WERI-Rb-1 (cell line): ENCODE measurements around the gene SAP30BP.
"Not testable (repeated sequence)": the region's sequence is repeated elsewhere in the genome, so short reads cannot be mapped to it uniquely, and the experiment has no call there.

Experiments
- DNase-seq: peaks from one replicate; pipeline ENCODE4 v3.0.0-alpha.2; 2020
- H3K27ac ChIP-seq: fragments of 250-450 bp; sonication (Bioruptor Pico); 2 replicates; pipeline ENCODE4 v1.5.1; 2020; ENCODE audit warnings: mild to moderate bottlenecking, moderate library complexity
- H3K27me3 ChIP-seq: fragments of 250-450 bp; sonication (Bioruptor Pico); 2 replicates; pipeline ENCODE4 v1.5.1; 2021; ENCODE audit warnings: mild to moderate bottlenecking, low read depth, moderate library complexity; ENCODE audit not compliant: insufficient read depth, severe bottlenecking
- H3K36me3 ChIP-seq: fragments of 250-450 bp; sonication (Bioruptor Pico); 2 replicates; pipeline ENCODE4 v1.5.1; 2020; ENCODE audit warnings: mild to moderate bottlenecking, moderate library complexity
- H3K4me3 ChIP-seq: 2 replicates; pipeline ENCODE4 v1.5.1; 2011; ENCODE audit warnings: low read depth, mild to moderate bottlenecking, control low read depth, low read length
- H3K9me3 ChIP-seq: fragments of 250-450 bp; sonication (Bioruptor Pico); 2 replicates; pipeline ENCODE4 v1.5.1; 2021; ENCODE audit warnings: mild to moderate bottlenecking, moderate library complexity; ENCODE audit not compliant: severe bottlenecking
- CTCF ChIP-seq: IDR thresholded peaks from 2 replicates; pipeline ENCODE4 v1.5.1; 2011; ENCODE audit warnings: low read depth, mild to moderate bottlenecking, control low read depth, inconsistent platforms, low read length

SAP30BP gene

GRCh38 chr17:75634754-75635609 is 32.2 kb upstream of the SAP30BP start:
- H3K9me3 ChIP-seq = no peaks in the 10 kb centered on the region
- DNase-seq = no peak
- no peak overlapping the region for H3K4me3 ChIP-seq
- no peaks in the 10 kb centered on the region for H3K27me3 ChIP-seq
- H3K36me3 ChIP-seq = peaks cover 6% of the 10 kb centered on the region
- TF ChIP-seq CTCF = no peak
- H3K27ac ChIP-seq = peak overlapping the region; percentile 73

- Histone ChIP-seq H3K27ac (no peak overlapping the region), H3K36me3 (peaks cover 6% of the 10 kb centered on the region), H3K4me3 (no peak overlapping the region), H3K9me3 (no peaks in the 10 kb centered on the region), H3K27me3 (no peaks in the 10 kb centered on the region)
- DNase-seq = no peak
- no peak for TF ChIP-seq CTCF
Observed at GRCh38 chr17:75635610-75636202, 31.4 kb upstream of the SAP30BP start.

GRCh38 chr17:75636381-75637142 is 30.6 kb upstream of the SAP30BP start:
- H3K4me3 ChIP-seq = no peak overlapping the region
- H3K27ac ChIP-seq = no peak overlapping the region
- H3K36me3 ChIP-seq = peaks cover 6% of the 10 kb centered on the region
- no peaks in the 10 kb centered on the region for H3K27me3 ChIP-seq
- no peaks in the 10 kb centered on the region for H3K9me3 ChIP-seq
- DNase-seq = no peak
- no peak for TF ChIP-seq CTCF

- TF ChIP-seq CTCF = no peak
- Histone ChIP-seq H3K27me3 (no peaks in the 10 kb centered on the region), H3K4me3 (no peak overlapping the region), H3K27ac (no peak overlapping the region), H3K36me3 (peaks cover 6% of the 10 kb centered on the region), H3K9me3 (no peaks in the 10 kb centered on the region)
- no peak for DNase-seq
Observed at GRCh38 chr17:75637143-75637538, 30.0 kb upstream of the SAP30BP start.

GRCh38 chr17:75637551-75637950 is 29.6 kb upstream of the SAP30BP start:
- no peak overlapping the region for H3K27ac ChIP-seq
- no peak overlapping the region for H3K4me3 ChIP-seq
- peaks cover 6% of the 10 kb centered on the region for H3K36me3 ChIP-seq
- H3K9me3 ChIP-seq = no peaks in the 10 kb centered on the region
- DNase-seq = no peak
- TF ChIP-seq CTCF = no peak
- no peaks in the 10 kb centered on the region for H3K27me3 ChIP-seq

- not testable (repeated sequence) for DNase-seq, H3K4me3 ChIP-seq, H3K36me3 ChIP-seq, H3K27ac ChIP-seq, H3K27me3 ChIP-seq, H3K9me3 ChIP-seq
Observed at GRCh38 chr17:75638039-75638438, 29.1 kb upstream of the SAP30BP start.
